D721Med (cell line): ENCODE results near the gene FEV.
A peak's percentile ranks its signal among the peaks of the same experiment; 100 is the strongest.

ENCODE experiments used
- DNase-seq: peaks from one replicate; pipeline ENCODE4 v3.0.0; 2011; ENCODE audit warnings: low spot score; ENCODE audit not compliant: insufficient read length
- FAIRE-seq: peaks from 2 replicates; lab custom pipeline; 2011; peaks lifted over from hg19 to GRCh38; lab: Jason Lieb, UNC
- TF ChIP-seq, protein P1 (sequence below): IDR thresholded peaks from 2 replicates; pipeline ENCODE4 v1.5.1; 2012; ENCODE audit warnings: mild to moderate bottlenecking, control low read depth; ENCODE audit not compliant: insufficient read depth; ENCODE audit errors: missing control alignments

Gene FEV

DNA sequence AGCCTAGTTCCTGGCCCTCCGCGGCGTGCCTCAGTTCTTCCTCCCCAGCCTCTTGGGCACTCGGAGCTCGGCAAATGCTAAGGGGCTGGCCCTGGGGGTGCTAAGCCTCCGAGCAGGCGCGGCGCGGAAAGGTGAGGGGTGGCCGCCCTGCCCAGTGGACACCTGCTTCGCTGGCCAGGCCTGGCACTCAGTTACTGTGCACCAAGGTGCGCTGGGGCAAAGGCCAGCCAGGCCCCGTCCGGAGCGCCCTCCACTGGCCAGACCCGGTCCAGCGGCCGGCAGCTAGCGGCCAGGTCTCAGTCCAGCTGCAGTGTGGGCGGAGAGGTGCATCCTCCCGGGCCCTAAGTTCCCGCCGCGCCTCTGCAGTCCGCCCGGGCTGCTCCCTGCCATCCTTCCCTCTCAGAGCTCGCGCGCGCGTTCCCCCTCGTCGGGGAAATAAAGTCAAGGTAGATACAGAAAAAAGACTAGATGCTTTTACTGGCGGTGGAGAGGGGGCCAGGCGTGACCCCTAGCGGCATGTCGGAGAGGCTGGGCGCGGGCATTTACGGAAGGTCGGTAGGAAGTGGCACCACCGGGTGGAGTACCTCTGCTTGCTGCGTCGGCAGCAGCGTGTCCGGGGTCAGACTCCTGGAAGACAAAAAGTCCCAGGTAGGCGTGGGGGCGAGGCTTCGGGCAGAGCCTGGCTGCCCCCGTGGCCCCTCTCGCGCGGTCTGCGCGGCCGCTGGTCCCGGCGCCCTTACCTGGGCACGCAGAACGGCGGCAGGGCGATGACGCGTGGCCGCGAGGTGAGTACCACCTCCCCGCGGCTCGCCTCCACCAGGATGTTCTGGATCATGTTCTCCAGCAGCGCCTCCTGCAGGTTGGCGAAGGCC is 17.6 kb upstream of the FEV start:
- FAIRE-seq (no peak), DNase-seq (peak; percentile 71)
- TF ChIP-seq, protein P1, sequence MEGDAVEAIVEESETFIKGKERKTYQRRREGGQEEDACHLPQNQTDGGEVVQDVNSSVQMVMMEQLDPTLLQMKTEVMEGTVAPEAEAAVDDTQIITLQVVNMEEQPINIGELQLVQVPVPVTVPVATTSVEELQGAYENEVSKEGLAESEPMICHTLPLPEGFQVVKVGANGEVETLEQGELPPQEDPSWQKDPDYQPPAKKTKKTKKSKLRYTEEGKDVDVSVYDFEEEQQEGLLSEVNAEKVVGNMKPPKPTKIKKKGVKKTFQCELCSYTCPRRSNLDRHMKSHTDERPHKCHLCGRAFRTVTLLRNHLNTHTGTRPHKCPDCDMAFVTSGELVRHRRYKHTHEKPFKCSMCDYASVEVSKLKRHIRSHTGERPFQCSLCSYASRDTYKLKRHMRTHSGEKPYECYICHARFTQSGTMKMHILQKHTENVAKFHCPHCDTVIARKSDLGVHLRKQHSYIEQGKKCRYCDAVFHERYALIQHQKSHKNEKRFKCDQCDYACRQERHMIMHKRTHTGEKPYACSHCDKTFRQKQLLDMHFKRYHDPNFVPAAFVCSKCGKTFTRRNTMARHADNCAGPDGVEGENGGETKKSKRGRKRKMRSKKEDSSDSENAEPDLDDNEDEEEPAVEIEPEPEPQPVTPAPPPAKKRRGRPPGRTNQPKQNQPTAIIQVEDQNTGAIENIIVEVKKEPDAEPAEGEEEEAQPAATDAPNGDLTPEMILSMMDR = peak; percentile 50

DNA sequence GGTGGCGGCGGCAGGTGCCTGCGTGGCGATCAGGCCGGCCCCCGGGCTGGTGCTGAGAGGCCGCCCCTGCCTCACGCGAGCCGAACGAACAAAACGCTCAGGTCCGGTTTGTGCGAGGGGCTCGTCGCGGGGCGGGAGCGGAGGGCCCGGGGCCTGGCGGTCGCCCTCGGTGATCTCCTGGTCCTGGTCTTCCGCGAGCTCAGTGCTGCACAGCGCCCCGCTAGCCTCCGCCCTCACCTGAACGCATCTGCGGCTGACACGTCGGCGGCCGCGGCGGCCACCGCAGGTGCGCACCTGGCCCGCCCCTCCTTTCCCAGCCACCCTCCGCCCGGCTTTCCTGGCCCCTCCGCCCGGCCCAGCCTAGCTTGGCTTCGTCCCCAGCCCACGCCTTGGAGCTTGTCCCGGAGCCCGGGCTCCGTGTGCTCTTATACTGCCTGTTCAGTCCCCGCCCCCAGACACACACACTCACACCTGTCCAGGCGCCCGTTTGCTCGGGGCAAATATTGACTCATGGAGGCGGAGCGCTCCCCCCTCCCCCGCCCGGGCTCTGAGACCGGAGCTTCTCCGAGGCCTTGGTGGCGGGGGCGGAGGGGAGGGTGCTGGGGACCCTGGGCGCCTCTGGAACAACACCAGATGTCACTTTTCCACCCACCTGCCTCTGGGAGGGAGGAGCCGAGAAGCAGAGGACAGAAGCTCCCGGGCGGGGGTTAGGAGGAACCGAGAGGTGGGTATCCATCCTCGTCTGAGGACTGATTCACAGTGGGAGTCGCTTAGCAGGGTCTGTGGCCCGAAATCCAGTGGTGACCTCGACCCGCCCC is 16.8 kb upstream of the FEV start:
- FAIRE-seq (no peak), DNase-seq (no peak)
- TF ChIP-seq, protein P1 = no peak

DNA sequence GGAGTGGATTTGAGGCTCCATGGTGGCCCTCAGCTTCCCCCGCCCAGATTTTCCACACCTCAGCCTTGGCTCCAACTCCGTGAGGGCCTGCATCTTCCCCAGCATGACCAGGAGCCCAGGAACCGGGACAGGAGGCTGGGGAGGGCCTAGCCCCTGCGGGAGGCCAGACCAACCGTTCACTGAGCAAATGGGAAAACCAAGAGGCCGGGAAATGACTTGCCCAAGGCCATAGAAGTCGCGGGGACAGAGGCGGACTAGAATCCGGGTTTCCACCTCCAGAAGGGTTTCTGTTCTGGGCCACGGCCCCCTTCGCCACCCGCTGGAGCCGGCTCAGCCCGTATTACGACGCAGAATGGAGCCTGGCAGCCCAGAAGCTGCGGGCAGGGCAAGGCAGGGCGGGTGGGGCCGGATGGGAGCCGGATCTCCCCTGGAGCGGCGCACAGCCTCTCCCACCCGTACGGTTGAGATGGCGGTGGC is 16.2 kb upstream of the FEV start:
- FAIRE-seq = no peak
- TF ChIP-seq, protein P1 = no peak

DNA sequence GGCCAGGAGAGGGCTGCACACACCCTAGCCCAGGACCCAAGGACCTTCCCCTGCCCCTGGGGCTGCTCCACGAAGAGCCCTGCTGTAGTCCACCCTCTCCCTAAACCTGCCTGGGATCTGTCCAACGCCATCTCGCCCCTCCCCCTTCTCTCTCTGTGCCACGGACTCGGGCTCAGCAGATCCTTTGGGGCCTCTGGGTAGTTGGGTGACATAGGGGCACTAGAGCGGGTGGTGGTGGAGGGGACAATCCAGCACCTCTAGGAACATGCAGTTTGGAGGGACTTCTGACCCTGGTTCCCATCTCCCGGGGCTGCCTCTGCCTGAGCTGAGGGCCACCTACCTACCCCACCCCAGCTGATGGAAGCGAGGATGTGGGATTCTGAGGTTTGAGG is 15.6 kb upstream of the FEV start:
- no peak for FAIRE-seq
- TF ChIP-seq, protein P1 = no peak
- no peak for DNase-seq

More for the DNA sequence above, 16.2 kb upstream of the FEV start:
- DNase-seq = no peak

DNA sequence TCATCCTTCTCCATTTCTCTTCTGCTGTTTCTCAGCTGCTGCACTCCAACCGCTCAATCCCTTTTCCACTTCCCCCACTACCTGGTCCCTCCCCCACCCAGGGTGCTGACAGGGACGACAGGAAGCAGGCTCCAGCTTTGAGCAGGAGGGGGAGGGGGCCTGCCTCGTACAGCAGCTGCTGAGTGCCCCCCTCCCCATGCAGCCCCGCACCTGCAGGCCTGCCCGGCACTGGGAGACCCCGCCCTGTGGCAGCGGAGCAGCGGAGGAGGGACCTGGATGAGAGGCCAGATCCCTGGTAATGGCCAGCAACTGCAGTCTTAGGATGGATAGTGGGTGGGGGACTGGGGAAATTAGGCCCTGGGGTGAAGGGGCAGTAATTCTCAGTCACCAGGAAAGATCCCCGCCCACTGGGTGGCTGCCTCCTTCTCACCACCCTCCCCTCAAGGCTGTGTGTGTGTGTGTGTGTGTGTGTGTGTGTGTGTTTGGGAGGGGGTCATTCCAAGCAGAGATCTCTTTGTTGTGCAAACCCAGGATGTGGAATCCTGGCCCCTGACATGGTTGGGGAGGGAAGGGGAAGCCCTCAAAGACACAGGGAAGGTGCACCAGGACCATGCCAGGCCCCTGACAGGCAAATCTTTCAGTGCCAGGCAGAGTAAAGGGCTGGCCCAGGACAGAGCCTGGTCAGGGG is 15.0 kb upstream of the FEV start:
- no peak for DNase-seq

More for the DNA sequence above, 15.0 kb upstream of the FEV start:
- TF ChIP-seq, protein P1 = no peak
- FAIRE-seq = no peak
